GM23338 (cell line): ENCODE results near the gene GFRA1.

ENCODE experiments used
- CREB1 ChIP-seq: fragments of 250-450 bp; sonication (Bioruptor Pico); IDR thresholded peaks from 2 replicates; pipeline ENCODE4 v1.5.0; 2020; ENCODE audit warnings: low read depth, mild to moderate bottlenecking, moderate library complexity
- CTCF ChIP-seq, 2 experiments: fragments of 200-600 bp in 1 of 2; sonication (generic) in 1 of 2; conservative IDR thresholded peaks; 2 replicates each; pipeline versions ENCODE4 v1.5.1 to v1.6.1; 2016 to 2017; ENCODE audit warnings: antibody characterized with exemption in 2 of 2, low read depth in 2 of 2, mild to moderate bottlenecking in 2 of 2, moderate library complexity in 1 of 2
- EZH2 ChIP-seq: fragments of 200-600 bp; sonication (generic); IDR thresholded peaks from one replicate; pipeline ENCODE4 v1.8.0; 2017; ENCODE audit warnings: antibody characterized with exemption, mild to moderate bottlenecking, low read depth; ENCODE audit not compliant: unreplicated experiment
- EZH2phosphoT487 ChIP-seq: fragments of 200-600 bp; sonication (generic); IDR thresholded peaks from one replicate; pipeline ENCODE4 v1.8.1; 2018; ENCODE audit warnings: antibody characterized with exemption; ENCODE audit not compliant: unreplicated experiment
- JUNB ChIP-seq: IDR thresholded peaks from one replicate; pipeline ENCODE4 v1.6.1; 2016; ENCODE audit warnings: antibody characterized with exemption; ENCODE audit not compliant: unreplicated experiment
- POLR2AphosphoS5 ChIP-seq: IDR thresholded peaks from 2 replicates; pipeline ENCODE4 v1.6.1; 2016; ENCODE audit warnings: antibody characterized with exemption, low read depth
- REST ChIP-seq: IDR thresholded peaks from one replicate; pipeline ENCODE4 v1.6.1; 2018; ENCODE audit warnings: antibody characterized with exemption; ENCODE audit not compliant: unreplicated experiment
- STAT1 ChIP-seq: IDR thresholded peaks from one replicate; pipeline ENCODE4 v1.6.1; 2016; ENCODE audit warnings: antibody characterized with exemption; ENCODE audit not compliant: unreplicated experiment
- ZNF331 ChIP-seq: fragments of 250-450 bp; sonication (Bioruptor Pico); IDR thresholded peaks from 2 replicates; pipeline ENCODE4 v1.5.0; 2020; ENCODE audit warnings: low read depth, mild to moderate bottlenecking, moderate library complexity

- TF ChIP-seq POLR2AphosphoS5 (no peak), ZNF331 (no peak), CTCF (conservative IDR thresholded peaks at IDR 0.05; ENCODE audit: low read depth in 2 of 2) (no peak), JUNB (no peak), EZH2 (no peak), CREB1 (CRISPR knock-in tag) (no peak), EZH2phosphoT487 (no peak), STAT1 (no peak), REST (no peak)
Measured at GRCh38 chr10:116170815-116171250, 102.2 kb downstream of the GFRA1 start.
